ENCODE results near the gene ARID3B. TPM values are rescaled to one million over a fixed set of nuclear protein-coding genes. Genes with fewer than 3 reads are reported as not detected.

ARID3B gene
- polyA plus RNA-seq, 2 of the 4 experiments (the other 2 are of a cell fraction): 2.3 TPM

GRCh38 chr15:74589826-74590225 lies 48.8 kb downstream of the ARID3B start:
- H3K27ac ChIP-seq: no peak overlapping the region
- WGBS (ENCODE audit: missing lambda C conversion rate): 95% methylated on average over 6 of the region's 6 CpGs
- ATAC-seq (no peak), FAIRE-seq (no peak), DNase-seq (ENCODE audit: low read depth in 1 of 2, low spot score in 1 of 2) (no peak)
- H3K4me2 ChIP-seq: no peak overlapping the region
- no peaks in the 10 kb centered on the region for H3K4me1 ChIP-seq
- ChIA-PET POLR2A (no interaction called here), CTCF (interaction anchor here (0.7 kb wide), 1 partner anchor 15 kb away, joined by 3 read pairs; no protein-coding TSS in a partner anchor)
- no peaks in the 10 kb centered on the region for H3K9me3 ChIP-seq
- no peak for TF ChIP-seq SMC3 (IDR thresholded peaks at IDR 0.05)
- no peak for TF ChIP-seq HDAC2 (IDR thresholded peaks at IDR 0.05)
- TF ChIP-seq MAFK (IDR thresholded peaks at IDR 0.05; ENCODE audit: partially characterized antibody): no peak
- no peak for TF ChIP-seq NFE2L2 (conservative IDR thresholded peaks at IDR 0.05; ENCODE audit: low read length)
- TF ChIP-seq KDM5A (IDR thresholded peaks at IDR 0.05): no peak
- no peak overlapping the region for H3K4me3 ChIP-seq

DNA sequence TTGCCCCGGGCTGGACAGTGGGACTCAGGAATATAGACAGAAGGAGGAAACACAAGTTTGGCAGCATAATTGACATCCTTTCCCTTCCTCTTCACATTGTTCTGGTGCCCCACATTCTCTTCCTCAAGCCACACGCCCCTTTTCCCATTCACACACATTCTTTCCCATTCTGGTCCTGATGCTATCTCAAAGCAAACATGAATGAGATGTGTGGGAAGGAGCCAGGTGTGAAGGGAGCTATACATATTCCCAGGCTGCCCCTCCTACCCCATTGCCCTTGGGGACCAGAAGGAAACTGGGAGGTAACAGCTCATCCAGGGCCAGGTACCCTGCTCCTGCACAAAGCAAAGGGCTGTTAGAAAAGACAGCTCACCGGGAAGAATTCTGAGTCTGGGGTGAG lies 51.2 kb downstream of the ARID3B start:
- ATAC-seq: no peak
- Histone ChIP-seq H3K27ac (no peak overlapping the region), H3K4me2 (no peak overlapping the region), H3K4me1 (no peaks in the 10 kb centered on the region), H3K4me3 (no peak overlapping the region), H3K9me3 (no peaks in the 10 kb centered on the region)
- 64% methylated on average over 3 of the region's 3 CpGs for WGBS (ENCODE audit: missing lambda C conversion rate)
- CTCF ChIA-PET: interaction anchor here (1.0 to 1.6 kb wide), 2 partner anchors 13 to 39 kb away, joined by 3 to 4 read pairs; no protein-coding TSS in a partner anchor
- TF ChIP-seq HDAC2 (IDR thresholded peaks at IDR 0.05) (no peak), KDM5A (IDR thresholded peaks at IDR 0.05) (no peak), MAFK (IDR thresholded peaks at IDR 0.05; ENCODE audit: partially characterized antibody) (no peak), ZC3H11A (IDR thresholded peaks at IDR 0.05) (no peak), PHF8 (IDR thresholded peaks at IDR 0.05; ENCODE audit: borderline replicate concordance, low read depth) (no peak), HES2 (IDR thresholded peaks at IDR 0.05) (no peak), MAX (IDR thresholded peaks at IDR 0.05) (no peak)
- TF ChIP-seq, protein P1, sequence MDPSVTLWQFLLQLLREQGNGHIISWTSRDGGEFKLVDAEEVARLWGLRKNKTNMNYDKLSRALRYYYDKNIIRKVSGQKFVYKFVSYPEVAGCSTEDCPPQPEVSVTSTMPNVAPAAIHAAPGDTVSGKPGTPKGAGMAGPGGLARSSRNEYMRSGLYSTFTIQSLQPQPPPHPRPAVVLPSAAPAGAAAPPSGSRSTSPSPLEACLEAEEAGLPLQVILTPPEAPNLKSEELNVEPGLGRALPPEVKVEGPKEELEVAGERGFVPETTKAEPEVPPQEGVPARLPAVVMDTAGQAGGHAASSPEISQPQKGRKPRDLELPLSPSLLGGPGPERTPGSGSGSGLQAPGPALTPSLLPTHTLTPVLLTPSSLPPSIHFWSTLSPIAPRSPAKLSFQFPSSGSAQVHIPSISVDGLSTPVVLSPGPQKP (IDR thresholded peaks at IDR 0.05; ENCODE audit: low read depth, low read length): no peak
- FAIRE-seq: no peak
- DNase-seq (ENCODE audit: low read depth in 1 of 2, low spot score in 1 of 2): no peak
- POLR2A ChIA-PET: no interaction called here

DNA sequence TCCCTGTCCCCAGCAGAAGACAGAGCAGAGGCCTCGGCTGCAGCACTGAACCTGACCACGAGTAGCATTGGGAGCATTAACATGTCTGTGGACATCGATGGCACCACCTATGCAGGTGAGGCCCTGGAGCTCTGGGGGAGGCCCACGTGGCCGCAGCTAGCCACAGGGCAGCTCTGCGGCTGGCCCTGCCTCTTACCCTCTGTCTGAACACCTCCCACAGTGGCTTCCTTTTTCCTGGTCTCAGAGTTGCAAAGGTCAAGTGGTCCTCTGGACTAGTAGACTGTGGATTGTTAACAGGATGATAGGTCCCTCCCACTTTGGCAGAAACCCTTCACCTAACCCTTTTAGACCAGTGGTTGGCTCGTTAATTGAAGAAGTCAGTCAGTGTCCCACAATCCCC lies 52.1 kb downstream of the ARID3B start:
- ChIA-PET CTCF (interaction anchor here (0.9 kb wide), 1 partner anchor 44 kb away, joined by 3 read pairs; no protein-coding TSS in a partner anchor), POLR2A (no interaction called here)
- Histone ChIP-seq H3K4me3 (no peak overlapping the region), H3K4me2 (no peak overlapping the region), H3K4me1 (peaks cover 4% of the 10 kb centered on the region; the same call in 2 of the 3 replicates), H3K27ac (no peak overlapping the region), H3K9me3 (no peaks in the 10 kb centered on the region)
- FAIRE-seq (no peak), ATAC-seq (no peak), DNase-seq (ENCODE audit: low read depth in 1 of 2, low spot score in 1 of 2) (no peak)
- no peak for TF ChIP-seq ZNF302 (CRISPR knock-in tag; IDR thresholded peaks at IDR 0.05)
- TF ChIP-seq EHF (CRISPR knock-in tag; IDR thresholded peaks at IDR 0.05): no peak
- no peak for TF ChIP-seq CHD4 (IDR thresholded peaks at IDR 0.05; ENCODE audit: borderline replicate concordance)
- no peak for TF ChIP-seq HES2 (IDR thresholded peaks at IDR 0.05)
- 81% methylated on average over 6 of the region's 7 CpGs for WGBS (ENCODE audit: missing lambda C conversion rate)

DNA sequence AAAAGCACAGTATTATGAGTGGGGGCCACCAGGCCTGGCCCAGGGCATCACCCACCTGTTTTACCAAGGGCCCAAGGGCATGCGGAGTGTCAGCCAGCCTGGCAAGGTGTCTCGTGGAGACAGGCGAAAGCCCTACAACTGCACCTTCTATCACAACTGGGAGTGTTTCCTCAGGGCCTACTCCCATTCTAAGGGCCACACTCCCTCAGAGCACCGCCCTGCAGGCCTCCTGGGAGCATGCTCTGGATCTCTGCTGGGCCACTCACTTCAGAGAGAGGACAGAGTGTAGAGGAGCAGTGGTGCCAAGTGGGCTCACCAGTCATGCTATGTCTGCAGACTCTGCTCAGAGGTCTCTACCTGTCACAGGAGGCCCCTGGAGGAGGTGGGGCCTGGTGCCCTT lies 53.4 kb downstream of the ARID3B start:
- ATAC-seq: no peak
- CTCF ChIA-PET: no interaction called here

More for the DNA sequence above, 53.4 kb downstream of the ARID3B start:
- Histone ChIP-seq H3K4me3 (no peak overlapping the region), H3K27ac (no peak overlapping the region), H3K4me2 (no peak overlapping the region), H3K4me1 (peaks cover 10% of the 10 kb centered on the region; the same call in 2 of the 3 replicates), H3K9me3 (no peaks in the 10 kb centered on the region)
- DNase-seq (ENCODE audit: low read depth in 1 of 2, low spot score in 1 of 2) (no peak), FAIRE-seq (no peak)
- 97% methylated on average over 4 of the region's 4 CpGs for WGBS (ENCODE audit: missing lambda C conversion rate)
- POLR2A ChIA-PET: no interaction called here
- TF ChIP-seq SREBF2 (IDR thresholded peaks at IDR 0.05) (no peak), MAX (IDR thresholded peaks at IDR 0.05) (no peak), POLR2AphosphoS2 (conservative IDR thresholded peaks at IDR 0.05; ENCODE audit: low read length) (no peak), CHD2 (IDR thresholded peaks at IDR 0.05; ENCODE audit: low read length, partially characterized antibody) (no peak), HOXA7 (CRISPR knock-in tag; IDR thresholded peaks at IDR 0.05) (no peak), HOXB5 (CRISPR knock-in tag; IDR thresholded peaks at IDR 0.05) (no peak), ZSCAN20 (CRISPR knock-in tag; IDR thresholded peaks at IDR 0.05) (no peak), HES2 (IDR thresholded peaks at IDR 0.05) (no peak), RFX5 (IDR thresholded peaks at IDR 0.05) (no peak), ESRRA (IDR thresholded peaks at IDR 0.05; ENCODE audit: borderline replicate concordance, low read length) (no peak), FOXS1 (CRISPR knock-in tag; IDR thresholded peaks at IDR 0.05) (no peak), CBX8 (IDR thresholded peaks at IDR 0.05) (no peak), EHMT2 (IDR thresholded peaks at IDR 0.05; ENCODE audit: low read depth) (no peak), SMC3 (IDR thresholded peaks at IDR 0.05) (no peak), RNF2 (IDR thresholded peaks at IDR 0.05; ENCODE audit: borderline replicate concordance, low read depth) (no peak), MAFK (IDR thresholded peaks at IDR 0.05; ENCODE audit: partially characterized antibody) (no peak), POLR2A (IDR thresholded peaks at IDR 0.05; ENCODE audit: low read length) (no peak)
- TF ChIP-seq, protein P2, sequence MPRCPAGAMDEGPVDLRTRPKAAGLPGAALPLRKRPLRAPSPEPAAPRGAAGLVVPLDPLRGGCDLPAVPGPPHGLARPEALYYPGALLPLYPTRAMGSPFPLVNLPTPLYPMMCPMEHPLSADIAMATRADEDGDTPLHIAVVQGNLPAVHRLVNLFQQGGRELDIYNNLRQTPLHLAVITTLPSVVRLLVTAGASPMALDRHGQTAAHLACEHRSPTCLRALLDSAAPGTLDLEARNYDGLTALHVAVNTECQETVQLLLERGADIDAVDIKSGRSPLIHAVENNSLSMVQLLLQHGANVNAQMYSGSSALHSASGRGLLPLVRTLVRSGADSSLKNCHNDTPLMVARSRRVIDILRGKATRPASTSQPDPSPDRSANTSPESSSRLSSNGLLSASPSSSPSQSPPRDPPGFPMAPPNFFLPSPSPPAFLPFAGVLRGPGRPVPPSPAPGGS (IDR thresholded peaks at IDR 0.05): no peak

Measured in A549 (cell line).